HepG2 (cell line): ENCODE measurements around the gene SYNGAP1.

Source experiments
- CBX1 ChIP-seq: IDR thresholded peaks from one replicate; pipeline ENCODE4 v1.6.1; 2016; ENCODE audit warnings: antibody characterized with exemption, low read depth
- HHEX ChIP-seq: IDR thresholded peaks from 2 replicates; pipeline ENCODE4 v1.6.1; 2016; ENCODE audit warnings: control low read depth
- MXI1 ChIP-seq: IDR thresholded peaks from 3 replicates; pipeline ENCODE4 v1.6.1; 2012; ENCODE audit warnings: low read depth, low read length, inconsistent platforms, borderline replicate concordance
- NFIC ChIP-seq: IDR thresholded peaks from 2 replicates; pipeline ENCODE4 v1.6.1; 2012; ENCODE audit warnings: mild to moderate bottlenecking, low read length, inconsistent platforms
- SALL2 ChIP-seq: sonication (generic); formaldehyde crosslinking; IDR thresholded peaks from 2 replicates; pipeline ENCODE4 v1.8.1; 2023; ENCODE audit warnings: mild to moderate bottlenecking, missing genetic modification reagents, inconsistent platforms
- ZFP36 ChIP-seq: fragments of 150-350 bp; IDR thresholded peaks from 2 replicates; pipeline ENCODE4 v1.6.1; 2018; ENCODE audit warnings: borderline replicate concordance, low read length, low read depth; ENCODE audit not compliant: partially characterized antibody
- ZKSCAN5 ChIP-seq: sonication (generic); formaldehyde crosslinking; IDR thresholded peaks from 2 replicates; pipeline ENCODE4 v1.5.1; 2020; ENCODE audit warnings: mild to moderate bottlenecking, missing genetic modification reagents
- ZNF263 ChIP-seq: sonication (generic); formaldehyde crosslinking; IDR thresholded peaks from 2 replicates; pipeline ENCODE4 v1.4.0; 2020; ENCODE audit warnings: missing genetic modification reagents
- ZSCAN21 ChIP-seq: sonication (generic); formaldehyde crosslinking; IDR thresholded peaks from 2 replicates; pipeline ENCODE4 v1.8.0; 2022; ENCODE audit warnings: mild to moderate bottlenecking, missing genetic modification reagents, moderate library complexity, borderline replicate concordance
- TF ChIP-seq, protein P1 (sequence below): sonication (generic); formaldehyde crosslinking; conservative IDR thresholded peaks from 2 replicates; pipeline ENCODE4 v1.4.0; 2020; ENCODE audit warnings: missing genetic modification reagents
- TF ChIP-seq, protein P2 (sequence below): sonication (generic); formaldehyde crosslinking; IDR thresholded peaks from 2 replicates; pipeline ENCODE4 v1.4.0; 2020; ENCODE audit warnings: missing genetic modification reagents
- TF ChIP-seq, protein P3 (sequence below): sonication (generic); formaldehyde crosslinking; IDR thresholded peaks from 2 replicates; pipeline ENCODE4 v1.5.0; 2020; ENCODE audit warnings: mild to moderate bottlenecking, missing genetic modification reagents, moderate library complexity
- TF ChIP-seq, protein P4 (sequence below): sonication (generic); formaldehyde crosslinking; IDR thresholded peaks from 2 replicates; pipeline ENCODE4 v1.8.1; 2022; ENCODE audit warnings: low read depth, mild to moderate bottlenecking, missing genetic modification reagents
- TF ChIP-seq, protein P5 (sequence below): sonication (generic); formaldehyde crosslinking; IDR thresholded peaks from 2 replicates; pipeline ENCODE4 v1.8.0; 2022; ENCODE audit warnings: missing genetic modification reagents, mild to moderate bottlenecking, borderline replicate concordance

DNA sequence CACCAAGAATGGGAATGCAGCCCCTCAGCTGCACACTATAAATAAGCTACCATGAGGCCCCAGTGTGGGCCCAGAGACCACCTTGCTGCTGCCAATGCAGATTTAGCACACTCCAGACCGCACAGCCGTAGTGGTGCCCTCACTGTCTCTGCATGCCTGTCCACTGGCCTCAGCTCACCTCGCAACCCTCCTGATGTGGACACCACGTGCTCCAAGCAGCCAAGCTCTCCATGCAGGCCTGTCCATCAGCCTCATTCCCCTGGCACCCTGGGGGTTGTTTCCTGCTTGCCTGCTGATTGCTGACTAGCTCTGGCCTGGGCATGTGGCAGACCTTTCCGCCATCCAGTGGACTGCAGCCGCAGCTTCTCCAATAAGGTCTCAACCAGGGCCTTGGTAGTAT, 70.8 kb downstream of the SYNGAP1 start:
- TF ChIP-seq, protein P1, sequence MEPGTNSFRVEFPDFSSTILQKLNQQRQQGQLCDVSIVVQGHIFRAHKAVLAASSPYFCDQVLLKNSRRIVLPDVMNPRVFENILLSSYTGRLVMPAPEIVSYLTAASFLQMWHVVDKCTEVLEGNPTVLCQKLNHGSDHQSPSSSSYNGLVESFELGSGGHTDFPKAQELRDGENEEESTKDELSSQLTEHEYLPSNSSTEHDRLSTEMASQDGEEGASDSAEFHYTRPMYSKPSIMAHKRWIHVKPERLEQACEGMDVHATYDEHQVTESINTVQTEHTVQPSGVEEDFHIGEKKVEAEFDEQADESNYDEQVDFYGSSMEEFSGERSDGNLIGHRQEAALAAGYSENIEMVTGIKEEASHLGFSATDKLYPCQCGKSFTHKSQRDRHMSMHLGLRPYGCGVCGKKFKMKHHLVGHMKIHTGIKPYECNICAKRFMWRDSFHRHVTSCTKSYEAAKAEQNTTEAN (CRISPR knock-in tag), result no peak
- TF ChIP-seq ZSCAN21 (no peak), ZFP36 (no peak), ZKSCAN5 (CRISPR knock-in tag) (no peak), NFIC (no peak), SALL2 (no peak), CBX1 (no peak), ZNF263 (CRISPR knock-in tag) (no peak), MXI1 (no peak), HHEX (CRISPR knock-in tag) (no peak)
- TF ChIP-seq, protein P2, sequence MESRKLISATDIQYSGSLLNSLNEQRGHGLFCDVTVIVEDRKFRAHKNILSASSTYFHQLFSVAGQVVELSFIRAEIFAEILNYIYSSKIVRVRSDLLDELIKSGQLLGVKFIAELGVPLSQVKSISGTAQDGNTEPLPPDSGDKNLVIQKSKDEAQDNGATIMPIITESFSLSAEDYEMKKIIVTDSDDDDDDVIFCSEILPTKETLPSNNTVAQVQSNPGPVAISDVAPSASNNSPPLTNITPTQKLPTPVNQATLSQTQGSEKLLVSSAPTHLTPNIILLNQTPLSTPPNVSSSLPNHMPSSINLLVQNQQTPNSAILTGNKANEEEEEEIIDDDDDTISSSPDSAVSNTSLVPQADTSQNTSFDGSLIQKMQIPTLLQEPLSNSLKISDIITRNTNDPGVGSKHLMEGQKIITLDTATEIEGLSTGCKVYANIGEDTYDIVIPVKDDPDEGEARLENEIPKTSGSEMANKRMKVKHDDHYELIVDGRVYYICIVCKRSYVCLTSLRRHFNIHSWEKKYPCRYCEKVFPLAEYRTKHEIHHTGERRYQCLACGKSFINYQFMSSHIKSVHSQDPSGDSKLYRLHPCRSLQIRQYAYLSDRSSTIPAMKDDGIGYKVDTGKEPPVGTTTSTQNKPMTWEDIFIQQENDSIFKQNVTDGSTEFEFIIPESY (CRISPR knock-in tag), result no peak
- TF ChIP-seq, protein P3, sequence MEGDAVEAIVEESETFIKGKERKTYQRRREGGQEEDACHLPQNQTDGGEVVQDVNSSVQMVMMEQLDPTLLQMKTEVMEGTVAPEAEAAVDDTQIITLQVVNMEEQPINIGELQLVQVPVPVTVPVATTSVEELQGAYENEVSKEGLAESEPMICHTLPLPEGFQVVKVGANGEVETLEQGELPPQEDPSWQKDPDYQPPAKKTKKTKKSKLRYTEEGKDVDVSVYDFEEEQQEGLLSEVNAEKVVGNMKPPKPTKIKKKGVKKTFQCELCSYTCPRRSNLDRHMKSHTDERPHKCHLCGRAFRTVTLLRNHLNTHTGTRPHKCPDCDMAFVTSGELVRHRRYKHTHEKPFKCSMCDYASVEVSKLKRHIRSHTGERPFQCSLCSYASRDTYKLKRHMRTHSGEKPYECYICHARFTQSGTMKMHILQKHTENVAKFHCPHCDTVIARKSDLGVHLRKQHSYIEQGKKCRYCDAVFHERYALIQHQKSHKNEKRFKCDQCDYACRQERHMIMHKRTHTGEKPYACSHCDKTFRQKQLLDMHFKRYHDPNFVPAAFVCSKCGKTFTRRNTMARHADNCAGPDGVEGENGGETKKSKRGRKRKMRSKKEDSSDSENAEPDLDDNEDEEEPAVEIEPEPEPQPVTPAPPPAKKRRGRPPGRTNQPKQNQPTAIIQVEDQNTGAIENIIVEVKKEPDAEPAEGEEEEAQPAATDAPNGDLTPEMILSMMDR, result no peak
- TF ChIP-seq, protein P4, sequence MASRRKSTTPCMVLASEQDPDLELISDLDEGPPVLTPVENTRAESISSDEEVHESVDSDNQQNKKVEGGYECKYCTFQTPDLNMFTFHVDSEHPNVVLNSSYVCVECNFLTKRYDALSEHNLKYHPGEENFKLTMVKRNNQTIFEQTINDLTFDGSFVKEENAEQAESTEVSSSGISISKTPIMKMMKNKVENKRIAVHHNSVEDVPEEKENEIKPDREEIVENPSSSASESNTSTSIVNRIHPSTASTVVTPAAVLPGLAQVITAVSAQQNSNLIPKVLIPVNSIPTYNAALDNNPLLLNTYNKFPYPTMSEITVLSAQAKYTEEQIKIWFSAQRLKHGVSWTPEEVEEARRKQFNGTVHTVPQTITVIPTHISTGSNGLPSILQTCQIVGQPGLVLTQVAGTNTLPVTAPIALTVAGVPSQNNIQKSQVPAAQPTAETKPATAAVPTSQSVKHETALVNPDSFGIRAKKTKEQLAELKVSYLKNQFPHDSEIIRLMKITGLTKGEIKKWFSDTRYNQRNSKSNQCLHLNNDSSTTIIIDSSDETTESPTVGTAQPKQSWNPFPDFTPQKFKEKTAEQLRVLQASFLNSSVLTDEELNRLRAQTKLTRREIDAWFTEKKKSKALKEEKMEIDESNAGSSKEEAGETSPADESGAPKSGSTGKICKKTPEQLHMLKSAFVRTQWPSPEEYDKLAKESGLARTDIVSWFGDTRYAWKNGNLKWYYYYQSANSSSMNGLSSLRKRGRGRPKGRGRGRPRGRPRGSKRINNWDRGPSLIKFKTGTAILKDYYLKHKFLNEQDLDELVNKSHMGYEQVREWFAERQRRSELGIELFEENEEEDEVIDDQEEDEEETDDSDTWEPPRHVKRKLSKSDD, result no peak
- TF ChIP-seq, protein P5, sequence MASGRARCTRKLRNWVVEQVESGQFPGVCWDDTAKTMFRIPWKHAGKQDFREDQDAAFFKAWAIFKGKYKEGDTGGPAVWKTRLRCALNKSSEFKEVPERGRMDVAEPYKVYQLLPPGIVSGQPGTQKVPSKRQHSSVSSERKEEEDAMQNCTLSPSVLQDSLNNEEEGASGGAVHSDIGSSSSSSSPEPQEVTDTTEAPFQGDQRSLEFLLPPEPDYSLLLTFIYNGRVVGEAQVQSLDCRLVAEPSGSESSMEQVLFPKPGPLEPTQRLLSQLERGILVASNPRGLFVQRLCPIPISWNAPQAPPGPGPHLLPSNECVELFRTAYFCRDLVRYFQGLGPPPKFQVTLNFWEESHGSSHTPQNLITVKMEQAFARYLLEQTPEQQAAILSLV (CRISPR knock-in tag), result no peak
